Stimulated activated CD8-positive, alpha-beta memory T cell treated with anti-CD3 and anti-CD28 coated beads, Interleukin-15, amount 100 ng/mL, for 24 hours (primary cell): ENCODE results near the gene PDE3B.

Source experiments
- DNase-seq: peaks from one replicate; pipeline ENCODE4 v3.0.0-alpha.2; 2020; ENCODE audit warnings: low read depth

PDE3B gene

DNA sequence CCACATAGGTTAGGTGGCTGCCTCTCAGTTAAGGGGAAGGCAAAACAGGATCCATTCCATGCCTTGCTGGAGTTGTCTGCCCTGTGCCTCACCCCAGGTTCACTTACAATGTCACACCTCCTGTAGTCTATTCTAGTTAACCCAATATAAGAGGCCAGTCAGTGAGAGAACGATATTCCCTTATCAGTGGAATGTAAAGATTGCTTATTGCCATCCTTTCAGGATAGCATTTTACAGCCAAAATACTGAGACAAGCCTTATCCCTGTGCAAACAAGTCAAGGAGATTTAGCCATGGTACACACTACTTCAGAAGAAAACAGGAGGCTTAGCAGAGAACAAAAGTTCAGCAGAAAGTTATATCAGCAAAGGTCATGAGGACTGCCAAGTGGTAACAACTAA lies 242.9 kb downstream of the PDE3B start:
- DNase-seq: no peak

DNA sequence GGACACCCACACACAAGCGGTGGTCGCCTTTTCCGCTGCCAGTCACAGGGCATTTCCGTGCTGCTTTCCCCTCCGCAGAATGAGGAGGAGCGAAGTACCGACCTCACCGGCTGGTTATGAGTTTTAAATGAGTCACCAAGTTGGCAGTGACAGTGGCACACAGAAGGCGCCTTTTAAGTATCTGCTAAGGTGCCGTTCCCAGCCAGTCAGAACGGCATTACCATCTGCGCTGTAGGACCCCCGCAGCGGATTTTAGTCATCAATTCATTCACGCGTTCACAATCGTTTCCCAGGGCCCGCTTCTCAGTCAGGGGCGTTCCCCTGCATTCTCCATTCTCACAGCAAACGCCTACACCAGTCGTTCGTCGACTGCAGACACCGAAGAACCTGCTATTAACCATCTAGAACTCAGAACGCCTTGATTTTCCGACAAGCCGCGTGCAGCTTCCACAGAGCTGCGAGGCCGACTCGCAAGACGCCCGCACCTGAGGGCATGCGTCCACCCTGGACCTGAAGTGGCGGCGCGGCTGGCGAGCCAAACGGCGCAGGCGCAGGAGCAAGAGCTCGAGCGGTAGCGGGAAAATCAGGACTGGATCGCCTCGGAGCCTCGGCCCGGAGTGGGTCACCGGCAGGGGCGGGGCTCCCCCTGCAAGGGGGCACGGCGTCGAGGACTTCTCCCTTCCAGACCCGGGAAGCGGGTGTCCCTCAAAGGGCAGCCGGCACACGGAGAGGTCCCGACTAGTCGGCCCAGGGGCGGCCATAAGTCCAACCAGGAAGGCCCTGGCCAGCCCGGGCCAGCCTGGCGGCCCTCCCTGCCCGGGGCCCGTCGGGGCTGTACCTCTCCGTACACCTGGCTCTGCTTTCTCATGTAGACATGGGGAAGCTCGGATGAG lies 247.8 kb downstream of the PDE3B start:
- DNase-seq: peak; percentile 65

DNA sequence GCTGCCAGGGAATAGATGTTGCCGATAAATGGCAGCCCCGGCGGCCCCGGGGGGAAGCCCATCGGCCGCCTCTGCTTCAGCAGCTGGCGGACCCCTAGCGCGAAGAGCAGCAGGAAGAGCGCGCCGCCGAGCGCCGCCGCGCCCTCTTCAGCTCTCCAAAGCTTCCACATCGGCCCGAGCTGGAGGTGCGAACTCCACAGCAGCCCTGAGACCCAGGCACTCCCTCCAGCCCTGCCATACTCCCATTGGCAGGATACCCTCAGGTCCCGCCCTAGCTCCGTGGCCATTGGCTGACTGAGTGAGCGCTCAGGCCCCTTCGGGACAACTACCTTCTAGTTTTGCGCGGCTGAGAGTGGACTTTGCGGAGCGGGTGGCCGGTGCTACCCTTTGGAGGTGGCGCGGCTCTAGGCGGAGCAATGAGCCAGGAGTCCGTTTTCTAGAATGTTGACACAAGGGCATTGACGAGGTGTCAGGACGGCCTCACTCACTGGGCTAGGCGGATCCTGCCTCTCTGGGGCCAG lies 248.5 kb downstream of the PDE3B start, which contains the start of gene CYP2R1:
TSS of gene CYP2R1 (minus strand) at position 196 of the 521 bp plus-strand sequence. CDS start at position 170, 26 bp downstream.
- DNase-seq: peak; percentile 55

GRCh38 chr11:14892577-14892976 lies 249.0 kb downstream of the PDE3B start:
- no peak for DNase-seq

DNA sequence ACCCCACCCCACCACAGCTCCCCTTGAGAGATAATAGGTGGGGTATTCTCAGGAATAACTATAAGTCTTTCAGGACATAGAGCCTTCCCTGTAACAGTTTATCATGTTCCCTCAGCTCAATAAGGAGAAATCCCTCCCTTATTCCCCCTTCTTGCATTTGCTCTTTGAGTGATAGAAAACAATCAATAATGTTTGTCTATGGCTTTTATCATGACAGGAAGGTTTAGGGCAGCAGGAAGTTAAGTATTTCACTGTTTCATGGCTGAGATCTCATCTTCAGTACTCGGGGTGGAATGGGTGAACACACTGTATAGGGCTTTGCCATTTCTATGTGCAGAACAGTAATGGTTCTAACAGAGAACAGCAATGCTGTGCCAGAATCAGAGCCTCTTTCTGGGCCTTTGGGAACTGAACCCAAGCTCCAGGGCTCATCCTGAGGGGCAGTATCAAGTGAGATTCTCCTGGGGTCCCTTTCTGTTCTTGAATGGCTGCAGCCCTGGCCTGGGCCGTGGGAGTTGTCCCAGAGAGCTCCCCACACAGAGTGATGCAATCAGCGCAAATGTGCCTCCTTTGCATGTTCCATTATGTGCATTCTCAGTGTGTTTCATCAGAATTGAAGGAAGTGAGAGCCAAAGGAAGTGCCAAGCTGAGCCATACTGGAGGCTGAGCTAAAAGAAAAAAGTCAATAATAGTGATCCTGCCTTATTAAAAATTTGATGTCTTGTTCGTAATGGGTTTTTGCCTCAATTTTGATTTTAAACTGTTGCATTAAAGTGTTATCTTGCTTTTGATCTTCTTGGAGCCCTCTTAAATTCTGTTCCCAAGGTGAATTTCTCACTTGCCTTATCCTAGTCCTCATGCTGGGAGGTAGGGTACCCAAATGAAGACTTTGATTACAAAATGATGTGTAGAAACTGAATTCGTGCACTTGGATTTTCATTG lies 251.3 kb downstream of the PDE3B start:
- DNase-seq: no peak

DNA sequence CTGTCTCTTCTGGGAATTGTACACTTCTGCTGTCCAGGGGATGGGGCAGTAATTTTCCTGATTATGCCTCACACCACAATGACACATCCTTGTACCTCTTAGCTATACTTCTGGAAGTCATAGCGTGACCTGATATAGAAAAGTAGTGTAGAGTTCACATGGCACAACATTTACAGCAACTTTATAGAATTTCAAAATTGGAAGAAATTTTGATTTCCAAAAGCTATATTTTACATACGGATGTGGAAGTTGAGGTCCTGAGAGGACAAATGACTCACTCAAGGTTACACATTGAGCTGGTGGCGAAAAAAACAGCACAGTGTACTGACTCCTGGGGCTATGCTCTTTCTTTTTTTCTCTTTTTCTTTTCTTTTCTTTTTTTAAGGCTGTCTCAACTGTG lies 254.8 kb downstream of the PDE3B start:
- no peak for DNase-seq

GRCh38 chr11:14898906-14899305 lies 255.3 kb downstream of the PDE3B start:
- DNase-seq: no peak

- DNase-seq: no peak
Measured at GRCh38 chr11:14902650-14903350, 259.2 kb downstream of the PDE3B start.

GRCh38 chr11:14904745-14905103 lies 261.1 kb downstream of the PDE3B start:
- peak; percentile 87 for DNase-seq

DNA sequence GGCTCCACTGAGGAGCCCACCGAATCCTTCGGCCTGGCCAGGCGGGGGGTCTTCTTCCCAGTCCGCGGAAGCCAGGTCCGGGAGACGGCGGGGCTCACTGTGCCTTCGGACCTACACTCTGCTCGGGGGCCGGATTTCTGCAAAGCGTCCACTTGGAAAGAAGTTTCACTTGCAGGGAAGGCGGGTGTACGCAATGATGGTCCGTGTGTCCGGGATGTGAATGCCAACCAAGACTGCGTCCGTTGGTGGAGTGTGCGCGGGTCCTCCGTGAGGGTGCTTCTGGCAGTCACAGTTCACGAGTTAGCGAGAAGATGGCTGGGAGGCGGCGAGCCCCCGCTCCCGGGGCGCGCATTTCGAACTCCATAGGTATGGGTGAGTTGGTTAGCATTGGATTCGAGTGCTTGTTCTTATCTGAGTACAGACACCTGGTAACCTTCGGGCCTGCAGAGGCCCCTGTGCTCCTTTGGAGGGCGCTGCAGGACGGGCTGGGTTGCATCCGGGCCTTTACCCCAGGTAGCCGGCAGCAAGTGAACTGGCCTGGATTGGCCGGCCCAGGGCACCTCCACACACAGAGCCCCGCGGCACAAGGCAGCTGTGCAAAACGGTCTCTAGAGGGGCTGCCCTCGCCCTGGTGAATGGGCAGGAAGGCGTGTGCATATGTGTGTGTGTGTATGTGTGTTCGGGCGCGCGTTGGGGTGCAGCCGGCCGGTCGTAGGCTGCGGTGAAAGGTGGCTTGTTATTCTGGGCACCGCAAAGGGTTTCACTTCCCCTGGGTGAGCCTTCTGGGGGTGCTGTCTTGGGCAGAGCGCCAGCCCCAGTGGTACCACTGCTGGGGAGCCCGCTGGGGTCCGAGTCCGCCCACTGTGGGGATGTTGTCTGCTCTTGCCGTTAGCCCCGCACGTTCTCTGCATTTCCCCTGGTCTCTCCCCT lies 261.8 kb downstream of the PDE3B start:
- peak; percentile 28 for DNase-seq

- DNase-seq: no peak
Measured at GRCh38 chr11:14906578-14906977, 263.0 kb downstream of the PDE3B start.

DNA sequence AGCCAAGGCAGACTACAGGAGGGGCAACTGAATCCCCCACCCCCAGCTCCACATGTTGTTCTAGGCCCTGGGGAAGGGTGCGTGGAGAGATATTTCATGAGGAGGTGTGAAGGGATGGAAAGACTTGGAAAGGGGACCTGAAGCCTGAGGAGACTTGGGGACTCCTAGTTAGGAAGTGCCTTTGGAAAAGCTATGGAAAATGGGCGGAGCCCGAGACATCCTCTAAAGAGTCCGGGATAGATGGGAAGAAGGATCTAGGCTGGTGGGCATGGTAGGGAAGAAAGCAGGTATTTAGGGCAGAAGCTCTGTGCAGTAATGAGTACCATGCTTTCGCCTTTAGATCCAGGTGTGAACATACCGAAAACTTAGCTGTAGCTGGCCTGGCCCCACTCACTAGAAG lies 263.4 kb downstream of the PDE3B start:
- no peak for DNase-seq

GRCh38 chr11:14907411-14908213 lies 264.0 kb downstream of the PDE3B start:
- DNase-seq: peak; percentile 75

DNA sequence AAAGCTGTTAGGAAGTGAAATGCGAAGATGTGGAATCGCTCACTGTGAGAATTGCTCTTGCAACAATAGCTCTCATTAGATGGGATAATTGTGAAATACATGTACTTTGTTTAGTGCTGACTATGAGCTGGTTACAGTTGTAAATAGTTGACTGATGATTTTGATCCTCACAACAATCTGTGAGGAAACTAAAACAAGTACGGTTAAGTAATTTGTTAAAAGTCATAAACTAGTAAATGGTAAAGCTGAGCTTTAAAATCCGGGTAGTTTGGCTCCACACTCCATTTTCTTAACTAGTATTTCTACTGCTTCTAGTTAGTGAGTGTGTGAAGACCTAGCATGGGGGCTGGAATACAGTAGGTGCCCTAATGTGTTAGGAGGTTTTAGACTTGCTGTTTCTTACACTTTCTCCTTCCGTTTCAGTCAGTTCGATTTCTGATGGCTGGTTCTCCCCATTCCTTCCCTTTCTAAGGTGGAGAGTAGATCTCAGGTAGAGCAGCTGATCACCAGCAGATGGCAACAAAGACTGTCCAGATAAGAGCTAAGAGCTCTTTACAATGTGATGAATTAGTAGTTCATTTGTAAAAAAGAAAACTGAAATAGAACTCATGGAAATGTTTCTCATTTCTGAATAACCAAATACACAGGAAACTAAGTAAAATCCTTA lies 264.7 kb downstream of the PDE3B start:
- DNase-seq: no peak

- DNase-seq: no peak
Measured at GRCh38 chr11:14914536-14914935, 270.9 kb downstream of the PDE3B start.

GRCh38 chr11:14916403-14916802 lies 272.8 kb downstream of the PDE3B start:
- no peak for DNase-seq
